Chondrocyte (in vitro differentiated cells): ENCODE results near the gene SPATS2. TPM values are rescaled to one million over a fixed set of nuclear protein-coding genes. Genes with fewer than 3 reads are reported as not detected.

Experiments
- DNase-seq: peaks from one replicate; pipeline ENCODE4 v3.0.0; 2021; ENCODE audit warnings: mixed read lengths, low spot score
- H3K27ac Mint-ChIP-seq: one replicate; pipeline ENCODE4 v1.8.0; 2021; ENCODE audit warnings: mild to moderate bottlenecking, moderate library complexity, mixed read lengths; ENCODE audit not compliant: unreplicated experiment
- H3K27me3 Mint-ChIP-seq: 2 replicates; pipeline ENCODE4 v1.8.0; 2021; ENCODE audit warnings: low read depth, mixed read lengths
- H3K36me3 Mint-ChIP-seq: 2 replicates; pipeline ENCODE4 v1.8.0; 2021; ENCODE audit warnings: low read depth, mixed read lengths
- H3K4me1 Mint-ChIP-seq: 2 replicates; pipeline ENCODE4 v1.8.0; 2021; ENCODE audit warnings: low read depth, mild to moderate bottlenecking, mixed read lengths
- H3K4me3 Mint-ChIP-seq: one replicate; pipeline ENCODE4 v1.8.0; 2021; ENCODE audit warnings: mild to moderate bottlenecking, moderate library complexity, mixed read lengths; ENCODE audit not compliant: unreplicated experiment
- H3K9me3 Mint-ChIP-seq: 2 replicates; pipeline ENCODE4 v1.8.0; 2021; ENCODE audit warnings: low read depth, mixed read lengths
- total RNA-seq: library from RNA; stranded (reverse); gene quantifications from 3 replicates; pipeline ENCODE4 v1.2.1, GENCODE V29; 2021
- TF ChIP-seq, protein P1 (sequence below): fragments of 200-600 bp; sonication (generic); IDR thresholded peaks from 2 replicates; pipeline ENCODE4 v1.5.0; 2021; ENCODE audit warnings: antibody characterized with exemption, mild to moderate bottlenecking, moderate library complexity

Gene SPATS2
- total RNA-seq, 1 donor from 2014 or later, result 24.2 TPM

GRCh38 chr12:49541911-49542505 is 174.7 kb downstream of the SPATS2 start:
- H3K9me3 Mint-ChIP-seq, result no peaks in the 10 kb centered on the region
- H3K27me3 Mint-ChIP-seq, result peaks cover 23% of the 10 kb centered on the region
- H3K36me3 Mint-ChIP-seq, result no peaks in the 10 kb centered on the region
- peaks cover 9% of the 10 kb centered on the region for H3K4me1 Mint-ChIP-seq
- no peak overlapping the region for H3K27ac Mint-ChIP-seq
- TF ChIP-seq, protein P1, sequence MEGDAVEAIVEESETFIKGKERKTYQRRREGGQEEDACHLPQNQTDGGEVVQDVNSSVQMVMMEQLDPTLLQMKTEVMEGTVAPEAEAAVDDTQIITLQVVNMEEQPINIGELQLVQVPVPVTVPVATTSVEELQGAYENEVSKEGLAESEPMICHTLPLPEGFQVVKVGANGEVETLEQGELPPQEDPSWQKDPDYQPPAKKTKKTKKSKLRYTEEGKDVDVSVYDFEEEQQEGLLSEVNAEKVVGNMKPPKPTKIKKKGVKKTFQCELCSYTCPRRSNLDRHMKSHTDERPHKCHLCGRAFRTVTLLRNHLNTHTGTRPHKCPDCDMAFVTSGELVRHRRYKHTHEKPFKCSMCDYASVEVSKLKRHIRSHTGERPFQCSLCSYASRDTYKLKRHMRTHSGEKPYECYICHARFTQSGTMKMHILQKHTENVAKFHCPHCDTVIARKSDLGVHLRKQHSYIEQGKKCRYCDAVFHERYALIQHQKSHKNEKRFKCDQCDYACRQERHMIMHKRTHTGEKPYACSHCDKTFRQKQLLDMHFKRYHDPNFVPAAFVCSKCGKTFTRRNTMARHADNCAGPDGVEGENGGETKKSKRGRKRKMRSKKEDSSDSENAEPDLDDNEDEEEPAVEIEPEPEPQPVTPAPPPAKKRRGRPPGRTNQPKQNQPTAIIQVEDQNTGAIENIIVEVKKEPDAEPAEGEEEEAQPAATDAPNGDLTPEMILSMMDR, result no peak
- no peak for DNase-seq
- no peak overlapping the region for H3K4me3 Mint-ChIP-seq

GRCh38 chr12:49542592-49543160 is 175.4 kb downstream of the SPATS2 start:
- peaks cover 5% of the 10 kb centered on the region for H3K4me1 Mint-ChIP-seq
- no peaks in the 10 kb centered on the region for H3K9me3 Mint-ChIP-seq
- H3K4me3 Mint-ChIP-seq, result no peak overlapping the region
- peaks cover 27% of the 10 kb centered on the region for H3K27me3 Mint-ChIP-seq
- TF ChIP-seq, protein P1, result no peak
- DNase-seq, result no peak
- H3K36me3 Mint-ChIP-seq, result no peaks in the 10 kb centered on the region
- no peak overlapping the region for H3K27ac Mint-ChIP-seq

DNA sequence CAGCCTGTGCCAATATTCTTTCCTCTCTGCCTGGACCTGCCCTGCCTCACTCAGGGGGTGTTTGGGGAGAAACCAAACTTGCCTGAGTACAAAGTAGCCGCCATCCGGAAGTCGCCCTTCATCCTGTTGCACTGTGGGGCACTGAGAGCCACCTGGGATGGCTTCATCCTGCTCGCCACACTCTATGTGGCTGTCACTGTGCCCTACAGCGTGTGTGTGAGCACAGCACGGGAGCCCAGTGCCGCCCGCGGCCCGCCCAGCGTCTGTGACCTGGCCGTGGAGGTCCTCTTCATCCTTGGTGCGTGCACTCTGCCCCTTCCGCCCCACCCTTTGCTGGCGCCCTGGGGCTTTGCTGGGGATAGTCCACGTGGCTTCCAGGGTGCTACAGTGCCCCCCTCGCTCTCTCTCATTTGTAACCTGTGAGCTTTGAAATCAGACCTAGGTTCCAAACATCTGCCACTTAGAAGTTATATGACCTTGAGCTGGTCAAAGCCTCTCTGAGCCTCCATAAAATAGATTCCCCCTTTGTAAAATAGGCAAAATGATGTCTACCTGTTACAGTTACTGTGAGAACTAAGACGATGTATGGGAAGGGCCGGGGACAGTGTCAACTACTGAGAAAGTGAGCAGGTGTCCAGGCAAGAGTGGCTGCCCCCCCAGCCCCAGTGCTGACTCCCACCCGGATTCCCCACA is 176.1 kb downstream of the SPATS2 start:
- H3K27ac Mint-ChIP-seq, result no peak overlapping the region
- peaks cover 30% of the 10 kb centered on the region for H3K27me3 Mint-ChIP-seq
- H3K9me3 Mint-ChIP-seq, result no peaks in the 10 kb centered on the region
- TF ChIP-seq, protein P1, result no peak
- DNase-seq, result no peak
- no peaks in the 10 kb centered on the region for H3K36me3 Mint-ChIP-seq
- H3K4me1 Mint-ChIP-seq, result no peaks in the 10 kb centered on the region
- no peak overlapping the region for H3K4me3 Mint-ChIP-seq

- peaks cover 30% of the 10 kb centered on the region for H3K27me3 Mint-ChIP-seq
- no peak overlapping the region for H3K4me3 Mint-ChIP-seq
- no peaks in the 10 kb centered on the region for H3K36me3 Mint-ChIP-seq
- TF ChIP-seq, protein P1, result no peak
- no peaks in the 10 kb centered on the region for H3K9me3 Mint-ChIP-seq
- DNase-seq, result no peak
- no peak overlapping the region for H3K27ac Mint-ChIP-seq
- peaks cover 3% of the 10 kb centered on the region for H3K4me1 Mint-ChIP-seq
These were observed 176.9 kb downstream of the SPATS2 start for GRCh38 chr12:49543914-49544815.

GRCh38 chr12:49545815-49546214 is 178.6 kb downstream of the SPATS2 start:
- H3K36me3 Mint-ChIP-seq, result no peaks in the 10 kb centered on the region
- H3K27ac Mint-ChIP-seq, result no peak overlapping the region
- peaks cover 31% of the 10 kb centered on the region for H3K27me3 Mint-ChIP-seq
- no peak overlapping the region for H3K4me3 Mint-ChIP-seq
- TF ChIP-seq, protein P1, result no peak
- no peak for DNase-seq
- no peaks in the 10 kb centered on the region for H3K9me3 Mint-ChIP-seq
- H3K4me1 Mint-ChIP-seq, result peaks cover 3% of the 10 kb centered on the region
